ENCODE measurements around the gene ELP5. TPM values are rescaled to one million over a fixed set of nuclear protein-coding genes. Genes with fewer than 3 reads are reported as not detected.
A peak's percentile ranks its signal among the peaks of the same experiment; 100 is the strongest.

Gene ELP5
- total RNA-seq, 4 donors from 2014 or later, result 13.3 to 52.7 (median 26.7) TPM

DNA sequence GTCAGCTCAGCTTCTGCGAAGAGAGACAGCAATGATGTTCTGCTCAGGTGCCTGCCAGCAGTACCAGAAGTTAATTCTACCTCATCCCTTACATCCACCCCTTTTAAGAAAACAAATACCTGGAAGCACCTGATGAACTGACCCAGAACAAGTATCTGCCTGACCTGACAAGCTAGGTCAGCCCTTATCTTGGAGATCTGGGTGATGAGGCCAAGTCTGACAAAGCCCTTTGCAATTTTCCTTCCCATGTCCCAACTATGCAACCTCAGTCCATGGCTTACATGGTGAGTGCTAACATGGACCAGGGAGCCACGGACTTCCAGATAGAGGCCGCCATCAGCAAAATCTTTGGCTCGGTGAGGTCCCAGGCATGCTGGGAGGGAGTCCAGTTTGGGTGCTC is 28.6 kb upstream of the ELP5 start:
- H3K4me1 ChIP-seq, result peaks cover 33 to 46% of the 10 kb centered on the region in 2 donors
- no peak for DNase-seq
- in situ Hi-C loops (cut with MboI; ENCODE audit: low sequenced_read_pairs in 4 of 4), result no loop called here

DNA sequence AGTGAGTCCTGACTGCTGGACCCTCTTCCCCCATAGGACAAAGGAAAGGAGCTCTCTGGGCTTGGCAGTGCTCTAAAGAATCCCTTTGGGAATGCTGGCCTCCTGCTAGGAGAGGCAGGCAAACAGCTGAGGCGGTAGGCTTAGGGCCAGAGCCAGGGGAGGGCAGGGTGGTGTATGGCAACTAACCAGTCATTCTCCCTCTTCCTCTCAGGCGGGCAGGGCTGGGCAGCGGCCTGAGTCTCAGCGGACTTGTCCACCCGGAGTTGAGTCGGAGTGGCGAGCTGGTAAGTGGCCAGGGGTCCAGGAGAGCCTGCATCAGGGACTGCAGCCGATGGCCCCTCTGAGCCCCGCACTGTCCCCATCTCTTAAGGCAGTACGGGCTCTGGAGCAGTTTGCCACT is 27.9 kb upstream of the ELP5 start:
- TF ChIP-seq, protein P1, sequence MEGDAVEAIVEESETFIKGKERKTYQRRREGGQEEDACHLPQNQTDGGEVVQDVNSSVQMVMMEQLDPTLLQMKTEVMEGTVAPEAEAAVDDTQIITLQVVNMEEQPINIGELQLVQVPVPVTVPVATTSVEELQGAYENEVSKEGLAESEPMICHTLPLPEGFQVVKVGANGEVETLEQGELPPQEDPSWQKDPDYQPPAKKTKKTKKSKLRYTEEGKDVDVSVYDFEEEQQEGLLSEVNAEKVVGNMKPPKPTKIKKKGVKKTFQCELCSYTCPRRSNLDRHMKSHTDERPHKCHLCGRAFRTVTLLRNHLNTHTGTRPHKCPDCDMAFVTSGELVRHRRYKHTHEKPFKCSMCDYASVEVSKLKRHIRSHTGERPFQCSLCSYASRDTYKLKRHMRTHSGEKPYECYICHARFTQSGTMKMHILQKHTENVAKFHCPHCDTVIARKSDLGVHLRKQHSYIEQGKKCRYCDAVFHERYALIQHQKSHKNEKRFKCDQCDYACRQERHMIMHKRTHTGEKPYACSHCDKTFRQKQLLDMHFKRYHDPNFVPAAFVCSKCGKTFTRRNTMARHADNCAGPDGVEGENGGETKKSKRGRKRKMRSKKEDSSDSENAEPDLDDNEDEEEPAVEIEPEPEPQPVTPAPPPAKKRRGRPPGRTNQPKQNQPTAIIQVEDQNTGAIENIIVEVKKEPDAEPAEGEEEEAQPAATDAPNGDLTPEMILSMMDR (IDR thresholded peaks at IDR 0.05 in 4 of 5, conservative IDR thresholded peaks at IDR 0.05 in 1 of 5), result no peak
- TF ChIP-seq POLR2A (IDR thresholded peaks at IDR 0.05), result no peak
- Histone ChIP-seq H3K27ac (peak overlapping the region in 2 of 4 donors; percentile 17 to 50), H3K27me3 (no peaks in the 10 kb centered on the region), H3K4me3 (no peak overlapping the region), H3K9me3 (no peaks in the 10 kb centered on the region), H3K36me3 (peaks cover 0 to 81% of the 10 kb centered on the region in 2 donors), H3K4me1 (peaks cover 28 to 42% of the 10 kb centered on the region in 2 donors)
- DNase-seq (no peak), ATAC-seq (no peak)
- intact Hi-C loops (cut with DNase I; ENCODE audit: low total_unique reads), result no loop called here
- in situ Hi-C loops (cut with MboI; ENCODE audit: low sequenced_read_pairs in 4 of 4), result no loop called here

More for the DNA sequence above, 28.6 kb upstream of the ELP5 start:
- Histone ChIP-seq H3K4me3 (no peak overlapping the region), H3K27me3 (no peaks in the 10 kb centered on the region), H3K9me3 (no peaks in the 10 kb centered on the region), H3K36me3 (peaks cover 0 to 75% of the 10 kb centered on the region in 2 donors), H3K27ac (peak overlapping the region in 3 of 4 donors; percentile 4 to 99 (median 17))
- intact Hi-C loops (cut with DNase I; ENCODE audit: low total_unique reads), result no loop called here
- TF ChIP-seq, protein P1 (IDR thresholded peaks at IDR 0.05 in 4 of 5, conservative IDR thresholded peaks at IDR 0.05 in 1 of 5), result no peak
- TF ChIP-seq POLR2A (IDR thresholded peaks at IDR 0.05), result no peak
- ATAC-seq, result no peak

DNA sequence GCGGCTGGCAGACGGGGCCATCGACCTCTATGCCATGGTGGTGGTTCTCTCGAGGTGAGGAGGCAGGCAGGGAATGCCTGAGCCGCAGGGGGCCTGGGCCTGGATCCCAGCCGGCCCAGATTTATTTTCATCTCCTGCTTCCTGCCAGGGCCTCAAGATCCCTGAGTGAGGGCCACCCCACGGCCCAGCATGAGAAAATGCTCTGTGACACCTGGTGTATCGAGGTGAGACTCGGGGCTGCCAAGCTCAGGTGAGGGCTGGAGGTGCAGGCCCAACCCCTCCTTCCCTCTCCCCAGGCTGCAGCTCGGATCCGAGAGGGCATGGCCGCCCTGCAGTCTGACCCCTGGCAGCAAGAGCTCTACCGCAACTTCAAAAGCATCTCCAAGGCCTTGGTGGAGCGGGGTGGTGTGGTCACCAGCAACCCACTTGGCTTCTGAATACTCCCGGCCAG is 27.3 kb upstream of the ELP5 start:
- TF ChIP-seq, protein P1 (IDR thresholded peaks at IDR 0.05 in 4 of 5, conservative IDR thresholded peaks at IDR 0.05 in 1 of 5), result no peak
- TF ChIP-seq POLR2A (IDR thresholded peaks at IDR 0.05), result no peak
- intact Hi-C loops (cut with DNase I; ENCODE audit: low total_unique reads) (no loop called here), in situ Hi-C loops (cut with MboI; ENCODE audit: low sequenced_read_pairs in 4 of 4) (no loop called here)
- peaks cover 0 to 87% of the 10 kb centered on the region in 2 donors for H3K36me3 ChIP-seq
- H3K4me3 ChIP-seq, result no peak overlapping the region
- no peak for ATAC-seq
- no peaks in the 10 kb centered on the region for H3K27me3 ChIP-seq
- DNase-seq, result no peak
- H3K4me1 ChIP-seq, result peaks cover 24 to 39% of the 10 kb centered on the region in 2 donors
- H3K9me3 ChIP-seq, result no peaks in the 10 kb centered on the region
- H3K27ac ChIP-seq, result peak overlapping the region in 2 of 4 donors; percentile 17 to 38

DNA sequence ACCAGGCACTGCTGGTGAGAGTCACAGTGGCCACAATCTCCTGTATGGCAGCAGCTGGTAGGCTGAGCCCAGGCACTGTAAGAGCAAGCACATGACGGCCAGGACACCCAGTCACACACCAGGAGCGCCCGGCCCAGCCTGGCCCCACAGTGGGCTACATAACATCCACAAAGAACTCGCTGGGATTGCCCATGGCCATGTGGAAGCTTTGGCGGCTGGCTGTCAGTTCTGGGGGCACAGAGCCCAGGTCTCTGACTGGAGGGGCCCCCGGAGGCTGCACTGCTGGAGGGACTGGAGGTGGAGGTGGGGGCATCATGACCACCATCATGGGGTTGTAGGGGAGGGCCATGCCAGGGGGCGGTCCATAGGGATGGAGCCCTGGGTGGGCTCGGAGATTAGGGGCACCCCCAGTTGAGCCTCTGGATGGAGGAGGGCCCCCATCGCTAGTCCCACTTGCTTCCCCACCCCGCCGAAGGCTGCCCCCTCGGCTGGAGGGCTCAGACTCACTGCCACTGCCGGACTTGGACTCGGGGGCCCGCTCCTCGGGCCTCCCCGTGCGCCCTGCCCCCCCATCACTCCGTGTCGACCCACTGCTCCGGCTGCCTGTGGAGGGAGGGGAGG is 26.2 kb upstream of the ELP5 start:
- H3K36me3 ChIP-seq, result peaks cover 0 to 96% of the 10 kb centered on the region in 2 donors
- H3K9me3 ChIP-seq, result no peaks in the 10 kb centered on the region
- ATAC-seq, result no peak
- peak overlapping the region in 1 of 4 donors; percentile 46 for H3K27ac ChIP-seq
- intact Hi-C loops (cut with DNase I; ENCODE audit: low total_unique reads), result no loop called here
- DNase-seq, result no peak
- peaks cover 20 to 32% of the 10 kb centered on the region in 2 donors for H3K4me1 ChIP-seq
- TF ChIP-seq, protein P1 (IDR thresholded peaks at IDR 0.05 in 4 of 5, conservative IDR thresholded peaks at IDR 0.05 in 1 of 5), result no peak
- TF ChIP-seq POLR2A (IDR thresholded peaks at IDR 0.05), result no peak
- in situ Hi-C loops (cut with MboI; ENCODE audit: low sequenced_read_pairs in 4 of 4), result no loop called here
- H3K4me3 ChIP-seq, result no peak overlapping the region
- no peaks in the 10 kb centered on the region for H3K27me3 ChIP-seq

Measured in gastrocnemius medialis (tissue), 4 donors.